ENCODE results near the gene ADAM15. TPM values are rescaled to one million over a fixed set of nuclear protein-coding genes. Genes with fewer than 3 reads are reported as not detected.
A peak's percentile ranks its signal among the peaks of the same experiment; 100 is the strongest.

The ADAM15 gene
- total and polyA plus RNA-seq, 7 experiments from 2014 or later, result 5.8 to 53.7 (median 27.9) TPM

DNA sequence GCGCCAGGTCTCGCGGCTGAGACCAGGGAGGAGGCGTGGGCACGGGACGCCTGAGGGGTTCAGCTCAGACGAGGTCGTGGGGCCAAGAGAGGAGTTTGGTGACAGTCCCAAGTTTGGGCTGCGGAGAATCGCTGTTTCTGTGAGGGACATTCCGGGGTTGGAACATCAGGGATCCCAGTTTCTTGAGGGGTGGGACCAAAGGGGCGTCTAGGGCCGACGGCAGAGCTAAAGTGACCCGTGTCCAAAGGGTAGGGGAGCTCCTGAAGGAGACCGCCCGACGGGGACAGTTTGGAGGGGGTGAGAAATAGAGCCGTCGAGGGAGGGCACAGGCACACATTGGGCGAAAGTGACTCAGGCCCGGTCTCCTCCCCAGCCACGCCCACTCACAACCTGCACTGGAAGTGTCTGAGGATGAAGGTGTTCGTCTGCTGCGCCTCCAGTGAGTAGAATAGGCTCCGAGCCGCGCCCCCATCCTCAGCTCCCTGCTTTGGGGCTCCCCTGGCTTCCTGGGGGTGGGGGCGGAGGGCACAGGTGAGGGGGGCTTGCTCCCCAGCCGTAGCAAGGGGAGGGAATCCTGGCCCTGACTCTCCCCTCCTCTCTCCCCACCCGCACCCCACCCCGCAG is 34.5 kb downstream of the ADAM15 start:
- H3K36me3 ChIP-seq (ENCODE audit: control insufficient read depth in 2 of 3, insufficient read depth in 3 of 3, low read length in 3 of 3), result no peaks in the 10 kb centered on the region
- peaks cover 0 to 4% (median 0%) of the 10 kb centered on the region in 5 donors for H3K36me3 Mint-ChIP-seq
- peak overlapping the region; percentile 97 for H3K4me3 ChIP-seq (ENCODE audit: low read length)
- peak overlapping the region; percentile 63 for H3K27ac ChIP-seq (ENCODE audit: low read depth, low read length)
- H3K27ac Mint-ChIP-seq, result peak overlapping the region; percentile 88 to 98 (median 93)
- ChIA-PET POLR2A (interaction anchor here (0.8 to 4.4 kb wide), 11 partner anchors 13 to 149 kb away, joined by 3 to 51 read pairs (median 3); partner anchors contain the start of genes EFNA4, KRTCAP2, PBXIP1 and PMVK), CTCF (interaction anchor here (0.5 to 4.7 kb wide), 35 partner anchors 9 to 648 kb away, joined by 3 to 131 read pairs (median 4); partner anchors contain the start of genes ADAM15, EFNA4, FLAD1 and KRTCAP2)
- H3K9me3 Mint-ChIP-seq, result peaks cover 0 to 2% (median 0%) of the 10 kb centered on the region in 11 donors
- ATAC-seq, result peak; percentile 35
- no peaks in the 10 kb centered on the region for H3K9me3 ChIP-seq (ENCODE audit: control insufficient read depth in 2 of 3, low read length in 3 of 3)
- peaks cover 28 to 31% of the 10 kb centered on the region in 2 donors for H3K27me3 ChIP-seq (ENCODE audit: control insufficient read depth in 2 of 2, insufficient read depth in 2 of 2, low read length in 2 of 2)
- peaks cover 24 to 42% (median 39%) of the 10 kb centered on the region in 7 donors for H3K4me1 Mint-ChIP-seq
- peaks cover 44 to 46% of the 10 kb centered on the region in 2 donors for H3K4me1 ChIP-seq (ENCODE audit: control insufficient read depth in 2 of 2, insufficient read depth in 2 of 2, low read length in 2 of 2)
- H3K27me3 Mint-ChIP-seq, result peaks cover 17 to 35% (median 23%) of the 10 kb centered on the region in 5 donors
- peak in 7 of 9 donors; percentile 31 to 79 (median 51) for DNase-seq
- H3K4me3 Mint-ChIP-seq, result peak overlapping the region; percentile 88 to 100 (median 94)
- intact Hi-C loops (cut with micrococcal nuclease), result loop anchor here (1.0 to 10.0 kb wide), 12 partner anchors 14 to 967 kb away; partner anchors contain the start of genes KRTCAP2 (in 2 of the 2), TRIM46 (in 2 of the 2), ADAM15 (in 1 of the 2) and LAMTOR2 (in 1 of the 2)

DNA sequence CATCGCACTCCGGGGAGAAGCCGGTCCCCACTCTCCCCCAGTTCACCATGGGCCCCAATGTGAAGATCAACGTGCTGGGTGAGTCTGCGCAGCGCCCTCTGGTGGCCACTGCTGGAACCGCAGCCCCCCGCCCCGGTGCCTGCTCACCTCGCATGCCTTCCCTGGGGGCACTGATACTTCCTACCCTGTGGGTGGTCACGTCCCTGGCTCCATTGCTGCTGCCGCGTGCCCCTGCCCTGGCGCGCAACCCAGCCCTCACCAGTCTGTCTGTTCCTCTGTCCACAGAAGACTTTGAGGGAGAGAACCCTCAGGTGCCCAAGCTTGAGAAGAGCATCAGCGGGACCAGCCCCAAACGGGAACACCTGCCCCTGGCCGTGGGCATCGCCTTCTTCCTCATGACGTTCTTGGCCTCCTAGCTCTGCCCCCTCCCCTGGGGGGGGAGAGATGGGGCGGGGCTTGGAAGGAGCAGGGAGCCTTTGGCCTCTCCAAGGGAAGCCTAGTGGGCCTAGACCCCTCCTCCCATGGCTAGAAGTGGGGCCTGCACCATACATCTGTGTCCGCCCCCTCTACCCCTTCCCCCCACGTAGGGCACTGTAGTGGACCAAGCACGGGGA is 35.1 kb downstream of the ADAM15 start:
- peaks cover 0 to 2% (median 0%) of the 10 kb centered on the region in 11 donors for H3K9me3 Mint-ChIP-seq
- ATAC-seq (peak; percentile 46), DNase-seq (peak; percentile 71 to 88 (median 79))
- intact Hi-C loops (cut with micrococcal nuclease), result loop anchor here in 1 of 2 donors (5.0 to 10.0 kb wide), 2 partner anchors 611 to 966 kb away; partner anchors contain the start of genes LAMTOR2 and UBQLN4
- POLR2A ChIA-PET, result interaction anchor here (2.2 to 4.4 kb wide), 2 partner anchors 21 to 86 kb away, joined by 10 to 51 read pairs; partner anchors contain the start of genes EFNA4 and KRTCAP2
- CTCF ChIA-PET, result interaction anchor here (1.0 to 4.7 kb wide), 14 partner anchors 9 to 648 kb away, joined by 3 to 131 read pairs (median 5); partner anchors contain the start of genes EFNA4 and KRTCAP2
- no peaks in the 10 kb centered on the region for H3K9me3 ChIP-seq (ENCODE audit: control insufficient read depth in 2 of 3, low read length in 3 of 3)
- no peak overlapping the region for H3K4me3 ChIP-seq (ENCODE audit: low read length)
- H3K27ac Mint-ChIP-seq, result peak overlapping the region in 7 of 9 donors; percentile 46 to 89 (median 72)
- H3K27me3 ChIP-seq (ENCODE audit: control insufficient read depth in 2 of 2, insufficient read depth in 2 of 2, low read length in 2 of 2), result peaks cover 24 to 26% of the 10 kb centered on the region in 2 donors
- no peaks in the 10 kb centered on the region for H3K36me3 ChIP-seq (ENCODE audit: control insufficient read depth in 2 of 3, insufficient read depth in 3 of 3, low read length in 3 of 3)
- peaks cover 0 to 4% (median 0%) of the 10 kb centered on the region in 5 donors for H3K36me3 Mint-ChIP-seq
- peak overlapping the region; percentile 39 to 100 (median 90) for H3K4me3 Mint-ChIP-seq
- H3K4me1 ChIP-seq (ENCODE audit: control insufficient read depth in 2 of 2, insufficient read depth in 2 of 2, low read length in 2 of 2), result peaks cover 38 to 39% of the 10 kb centered on the region in 2 donors
- H3K27me3 Mint-ChIP-seq, result peaks cover 16 to 32% (median 22%) of the 10 kb centered on the region in 5 donors
- no peak overlapping the region for H3K27ac ChIP-seq (ENCODE audit: low read depth, low read length)
- peaks cover 22 to 41% (median 38%) of the 10 kb centered on the region in 7 donors for H3K4me1 Mint-ChIP-seq

DNA sequence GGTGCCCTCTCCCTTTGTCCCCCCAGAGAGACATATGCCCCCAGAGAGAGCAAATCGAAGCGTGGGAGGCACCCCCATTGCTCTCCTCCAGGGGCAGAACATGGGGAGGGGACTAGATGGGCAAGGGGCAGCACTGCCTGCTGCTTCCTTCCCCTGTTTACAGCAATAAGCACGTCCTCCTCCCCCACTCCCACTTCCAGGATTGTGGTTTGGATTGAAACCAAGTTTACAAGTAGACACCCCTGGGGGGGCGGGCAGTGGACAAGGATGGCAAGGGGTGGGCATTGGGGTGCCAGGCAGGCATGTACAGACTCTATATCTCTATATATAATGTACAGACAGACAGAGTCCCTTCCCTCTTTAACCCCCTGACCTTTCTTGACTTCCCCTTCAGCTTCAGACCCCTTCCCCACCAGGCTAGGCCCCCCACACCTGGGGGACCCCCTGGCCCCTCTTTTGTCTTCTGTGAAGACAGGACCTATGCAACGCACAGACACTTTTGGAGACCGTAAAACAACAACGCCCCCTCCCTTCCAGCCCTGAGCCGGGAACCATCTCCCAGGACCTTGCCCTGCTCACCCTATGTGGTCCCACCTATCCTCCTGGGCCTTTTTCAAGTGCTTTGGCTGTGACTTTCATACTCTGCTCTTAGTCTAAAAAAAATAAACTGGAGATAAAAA is 35.9 kb downstream of the ADAM15 start:
- peak overlapping the region in 2 of 9 donors; percentile 38 to 53 for H3K27ac Mint-ChIP-seq
- H3K4me1 Mint-ChIP-seq, result peaks cover 15 to 40% (median 34%) of the 10 kb centered on the region in 7 donors
- H3K27me3 Mint-ChIP-seq, result peaks cover 10 to 27% (median 16%) of the 10 kb centered on the region in 5 donors
- H3K36me3 ChIP-seq (ENCODE audit: control insufficient read depth in 2 of 3, insufficient read depth in 3 of 3, low read length in 3 of 3), result no peaks in the 10 kb centered on the region
- peaks cover 30 to 33% of the 10 kb centered on the region in 2 donors for H3K4me1 ChIP-seq (ENCODE audit: control insufficient read depth in 2 of 2, insufficient read depth in 2 of 2, low read length in 2 of 2)
- no peaks in the 10 kb centered on the region for H3K36me3 Mint-ChIP-seq
- POLR2A ChIA-PET, result interaction anchor here (2.2 kb wide), 1 partner anchor 86 kb away, joined by 10 read pairs; the partner anchor contains the start of gene KRTCAP2
- H3K9me3 ChIP-seq (ENCODE audit: control insufficient read depth in 2 of 3, low read length in 3 of 3), result no peaks in the 10 kb centered on the region
- CTCF ChIA-PET, result interaction anchor here (1.0 to 4.7 kb wide), 5 partner anchors 8 to 649 kb away, joined by 3 to 131 read pairs (median 6); partner anchors contain the start of genes EFNA4 and KRTCAP2
- H3K4me3 ChIP-seq (ENCODE audit: low read length), result no peak overlapping the region
- H3K27me3 ChIP-seq (ENCODE audit: control insufficient read depth in 2 of 2, insufficient read depth in 2 of 2, low read length in 2 of 2), result peaks cover 18 to 22% of the 10 kb centered on the region in 2 donors
- peak overlapping the region in 4 of 10 donors; percentile 16 to 45 (median 36) for H3K4me3 Mint-ChIP-seq
- DNase-seq (no peak), ATAC-seq (no peak)
- intact Hi-C loops (cut with micrococcal nuclease), result loop anchor here in 1 of 2 donors (5.0 to 10.0 kb wide), 2 partner anchors 612 to 965 kb away; partner anchors contain the start of genes LAMTOR2 and UBQLN4
- H3K9me3 Mint-ChIP-seq, result no peaks in the 10 kb centered on the region
- H3K27ac ChIP-seq (ENCODE audit: low read depth, low read length), result no peak overlapping the region

GRCh38 chr1:155091071-155092051 is 40.2 kb downstream of the ADAM15 start:
- Mint-ChIP-seq H3K4me1 (peaks cover 0 to 10% (median 4%) of the 10 kb centered on the region in 7 donors), H3K27ac (peak overlapping the region in 1 of 9 donors; percentile 33), H3K27me3 (peaks cover 0 to 23% (median 0%) of the 10 kb centered on the region in 5 donors), H3K36me3 (no peaks in the 10 kb centered on the region), H3K9me3 (no peaks in the 10 kb centered on the region), H3K4me3 (no peak overlapping the region)
- H3K36me3 ChIP-seq (ENCODE audit: control insufficient read depth in 2 of 3, insufficient read depth in 3 of 3, low read length in 3 of 3), result no peaks in the 10 kb centered on the region
- POLR2A ChIA-PET, result interaction anchor here (0.6 to 1.9 kb wide), 4 partner anchors 28 to 164 kb away, joined by 3 to 5 read pairs (median 4); partner anchors contain the start of genes EFNA4 and ENTREP3
- H3K4me1 ChIP-seq (ENCODE audit: control insufficient read depth in 2 of 2, insufficient read depth in 2 of 2, low read length in 2 of 2), result peaks cover under 1% of the 10 kb centered on the region in 2 donors
- no peaks in the 10 kb centered on the region for H3K27me3 ChIP-seq (ENCODE audit: control insufficient read depth in 2 of 2, insufficient read depth in 2 of 2, low read length in 2 of 2)
- no peak overlapping the region for H3K4me3 ChIP-seq (ENCODE audit: low read length)
- CTCF ChIA-PET, result interaction anchor here (0.6 to 4.4 kb wide), 29 partner anchors 9 to 633 kb away, joined by 3 to 88 read pairs (median 4); partner anchors contain the start of genes KRTCAP2, PBXIP1 and SLC50A1
- ATAC-seq (peak; percentile 89), DNase-seq (peak; percentile 57 to 86 (median 73))
- intact Hi-C loops (cut with micrococcal nuclease), result loop anchor here (1.0 to 5.0 kb wide), 6 partner anchors 36 to 501 kb away; partner anchors contain the start of gene EFNA1 (in 1 of the 2)
- H3K9me3 ChIP-seq (ENCODE audit: control insufficient read depth in 2 of 3, low read length in 3 of 3), result no peaks in the 10 kb centered on the region
- no peak overlapping the region for H3K27ac ChIP-seq (ENCODE audit: low read depth, low read length)

DNA sequence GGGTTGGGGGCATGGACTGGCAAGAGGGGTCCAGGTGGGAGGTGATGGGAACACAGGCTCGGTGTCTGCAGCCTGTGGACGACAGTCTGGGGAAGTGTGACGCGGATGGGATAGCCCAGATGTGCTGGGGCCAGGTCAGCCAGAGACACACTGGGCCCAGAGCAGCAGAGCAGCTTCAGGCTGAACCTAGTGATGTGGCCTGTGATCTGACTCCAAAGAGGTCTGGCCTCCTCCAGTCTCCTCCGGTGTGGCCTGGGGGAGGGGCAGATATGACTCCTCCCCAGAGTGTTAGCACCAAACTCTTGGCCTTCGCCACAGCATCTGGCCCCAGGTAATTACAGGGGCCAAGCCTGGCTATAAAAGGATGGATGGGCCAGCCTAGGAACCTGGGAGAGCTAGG is 41.0 kb downstream of the ADAM15 start:
- Mint-ChIP-seq H3K4me1 (peaks cover 0 to 9% (median 4%) of the 10 kb centered on the region in 7 donors), H3K36me3 (no peaks in the 10 kb centered on the region), H3K27ac (no peak overlapping the region), H3K9me3 (no peaks in the 10 kb centered on the region), H3K4me3 (no peak overlapping the region), H3K27me3 (peaks cover 0 to 29% (median 0%) of the 10 kb centered on the region in 5 donors)
- CTCF ChIA-PET, result interaction anchor here (0.6 to 4.4 kb wide), 22 partner anchors 8 to 632 kb away, joined by 3 to 88 read pairs (median 5); partner anchors contain the start of genes KRTCAP2, PBXIP1 and SLC50A1
- ATAC-seq (no peak), DNase-seq (no peak)
- H3K27ac ChIP-seq (ENCODE audit: low read depth, low read length), result no peak overlapping the region
- H3K4me1 ChIP-seq (ENCODE audit: control insufficient read depth in 2 of 2, insufficient read depth in 2 of 2, low read length in 2 of 2), result no peaks in the 10 kb centered on the region
- H3K36me3 ChIP-seq (ENCODE audit: control insufficient read depth in 2 of 3, insufficient read depth in 3 of 3, low read length in 3 of 3), result no peaks in the 10 kb centered on the region
- intact Hi-C loops (cut with micrococcal nuclease), result loop anchor here in 1 of 2 donors (5.0 kb wide), 1 partner anchor 500 kb away; no protein-coding TSS in a partner anchor
- H3K4me3 ChIP-seq (ENCODE audit: low read length), result no peak overlapping the region
- POLR2A ChIA-PET, result interaction anchor here (0.6 to 1.9 kb wide), 4 partner anchors 29 to 163 kb away, joined by 3 to 5 read pairs (median 4); partner anchors contain the start of genes EFNA4 and ENTREP3
- no peaks in the 10 kb centered on the region for H3K9me3 ChIP-seq (ENCODE audit: control insufficient read depth in 2 of 3, low read length in 3 of 3)
- no peaks in the 10 kb centered on the region for H3K27me3 ChIP-seq (ENCODE audit: control insufficient read depth in 2 of 2, insufficient read depth in 2 of 2, low read length in 2 of 2)
